SIG-M5 treated with dmso at 0.1 percent for 504 hours (cell line): ENCODE data around the gene PADI3.
"Not testable (repeated sequence)": the region's sequence is repeated elsewhere in the genome, so short reads cannot be mapped to it uniquely, and the experiment has no call there.

Experiments
- DNase-seq: peaks from one replicate; lab custom pipeline; 2025; ENCODE audit not compliant: unreplicated experiment; lab: John Stamatoyannopoulos, UW

Gene PADI3

GRCh38 chr1:17321857-17322390 lies 73.0 kb downstream of the PADI3 start:
- DNase-seq: not testable (repeated sequence)

- DNase-seq: no peak
Measured at GRCh38 chr1:17328855-17329254, 80.0 kb downstream of the PADI3 start.

DNA sequence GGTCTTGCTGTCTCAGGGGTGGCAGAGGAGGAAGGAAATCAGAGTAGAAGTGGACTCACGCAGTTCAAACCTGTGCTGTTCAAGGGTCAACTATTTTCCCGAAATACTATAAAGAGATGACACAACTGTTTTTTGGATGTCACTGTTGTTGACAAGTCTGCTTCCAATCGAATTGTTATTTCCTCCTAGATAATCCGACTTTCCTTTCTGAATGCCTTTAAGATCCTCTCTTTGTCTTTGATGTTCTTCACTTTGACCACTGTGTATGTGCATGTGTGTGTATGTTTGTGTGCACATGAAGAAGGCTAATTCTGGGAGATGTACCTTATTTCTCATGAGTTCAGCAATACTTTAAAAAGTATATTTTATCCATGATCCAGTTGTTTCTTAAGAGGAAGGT lies 80.7 kb downstream of the PADI3 start:
- DNase-seq: no peak

DNA sequence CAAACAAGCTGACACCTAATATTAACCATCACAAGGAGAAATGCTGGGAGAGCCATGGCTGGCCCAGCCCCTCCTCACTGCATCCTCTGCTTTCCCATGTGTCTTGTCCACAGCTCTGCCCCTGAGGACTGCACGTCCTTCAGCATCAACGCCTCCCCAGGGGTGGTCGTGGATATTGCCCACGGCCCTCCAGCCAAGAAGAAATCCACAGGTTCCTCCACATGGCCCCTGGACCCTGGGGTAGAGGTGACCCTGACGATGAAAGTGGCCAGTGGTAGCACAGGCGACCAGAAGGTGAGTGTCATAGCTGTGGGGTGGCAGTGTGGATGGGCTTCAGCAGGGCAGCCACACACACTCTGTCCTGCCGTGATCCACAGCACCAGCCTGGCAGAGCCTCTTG lies 82.0 kb downstream of the PADI3 start:
- no peak for DNase-seq

DNA sequence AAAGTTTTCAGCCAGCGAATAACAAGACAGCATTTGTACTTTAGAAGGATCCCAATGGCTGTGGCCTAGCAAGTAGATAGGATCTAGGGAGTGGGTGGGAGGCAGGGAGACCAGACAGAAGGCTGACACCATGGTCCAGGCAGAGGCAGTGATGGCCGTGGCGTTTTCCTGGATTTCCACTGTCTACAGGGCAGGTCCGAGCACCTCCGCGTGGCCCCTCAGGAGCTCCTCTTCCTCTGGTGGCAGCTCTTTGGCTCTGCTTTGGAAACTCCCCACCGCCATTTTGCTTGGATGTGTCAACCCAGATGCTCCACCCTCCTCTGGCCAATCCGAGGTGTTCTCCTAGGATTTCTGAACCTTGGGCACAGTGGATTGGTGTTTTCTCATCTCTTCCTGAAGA lies 84.2 kb downstream of the PADI3 start:
- no peak for DNase-seq
